Peyer's patch (tissue), 4 donors: ENCODE results near the gene FNIP2. TPM values are rescaled to one million over a fixed set of nuclear protein-coding genes. Genes with fewer than 3 reads are reported as not detected.
"Not testable (repeated sequence)": the region's sequence is repeated elsewhere in the genome, so short reads cannot be mapped to it uniquely, and the experiment has no call there.

Experiments
- DNase-seq, 3 donors: peaks; one replicate each; pipeline ENCODE4 v3.0.0-alpha.2; 2017 to 2019
- H3K27ac ChIP-seq, 4 donors: fragments of 200-600 bp; sonication (generic); one replicate each; pipeline ENCODE4 v1.5.1; 2016 to 2019
- H3K27me3 ChIP-seq, 2 donors: fragments of 200-600 bp; sonication (generic); one replicate each; pipeline ENCODE4 v1.5.1; 2019
- H3K36me3 ChIP-seq, 3 donors: fragments of 200-600 bp; sonication (generic); one replicate each; pipeline ENCODE4 v1.5.1; 2016 to 2019
- H3K4me1 ChIP-seq, 4 donors: fragments of 200-600 bp; sonication (generic); one replicate each; pipeline ENCODE4 v1.5.1; 2016 to 2019
- H3K4me3 ChIP-seq, 4 donors: fragments of 200-600 bp; sonication (generic); 1 replicate in 3 of 4; 2 replicates in 1 of 4; pipeline ENCODE4 v1.5.1; 2016 to 2019; ENCODE audit warnings: mild to moderate bottlenecking in 1 of 4
- H3K9me3 ChIP-seq, 4 donors: fragments of 200-600 bp; sonication (generic); one replicate each; pipeline ENCODE4 v1.5.1; 2016 to 2019; ENCODE audit warnings: mild to moderate bottlenecking in 1 of 4
- POLR2A ChIP-seq, 2 donors: fragments of 450-650 bp; IDR thresholded peaks; one replicate each; pipeline ENCODE4 v1.5.1; 2017; ENCODE audit warnings: antibody characterized with exemption in 2 of 2, mild to moderate bottlenecking in 2 of 2, moderate library complexity in 2 of 2
- total RNA-seq, 4 donors: library from RNA; depleted of rRNA; stranded (reverse); fragments of >200 nt; gene quantifications; one replicate each; pipeline ENCODE4 v1.1.0, GENCODE V29; 2016
- TF ChIP-seq, protein P1 (sequence below), 6 experiments: fragments of 450-650 bp in 4 of 6; fragments of 200-600 bp in 2 of 6; sonication (generic) in 1 of 6; IDR thresholded peaks; one replicate each; pipeline ENCODE4 v1.5.1; 2017 to 2019; ENCODE audit warnings: antibody characterized with exemption in 6 of 6, mild to moderate bottlenecking in 3 of 6, moderate library complexity in 1 of 6

FNIP2 gene
- total RNA-seq, 4 donors from 2014 or later: 31.9 to 40.8 (median 38.6) TPM

DNA sequence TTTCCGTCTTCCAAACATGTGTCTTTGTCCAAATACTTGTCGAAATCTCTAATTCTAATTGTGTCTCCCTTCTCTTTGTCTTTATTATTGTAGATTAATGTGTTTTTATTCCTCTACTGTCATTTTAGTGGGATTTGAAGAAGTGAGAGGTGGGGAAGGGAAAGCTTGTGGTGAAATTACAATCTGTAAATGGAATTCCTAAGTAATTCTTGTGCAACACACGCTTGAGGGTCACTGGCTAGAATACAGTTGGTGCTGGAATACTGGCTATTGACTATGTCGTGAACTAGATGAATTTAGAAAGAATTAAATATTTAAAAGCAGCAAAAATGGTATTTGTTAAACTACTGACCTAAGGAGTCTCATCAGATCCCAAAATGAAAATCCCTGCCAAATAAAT lies 10.7 kb upstream of the FNIP2 start:
- Histone ChIP-seq H3K27ac (no peak overlapping the region), H3K4me1 (no peaks in the 10 kb centered on the region), H3K4me3 (no peak overlapping the region), H3K27me3 (no peaks in the 10 kb centered on the region), H3K9me3 (no peaks in the 10 kb centered on the region), H3K36me3 (no peaks in the 10 kb centered on the region)
- no peak for TF ChIP-seq POLR2A (IDR thresholded peaks at IDR 0.05)
- TF ChIP-seq, protein P1, sequence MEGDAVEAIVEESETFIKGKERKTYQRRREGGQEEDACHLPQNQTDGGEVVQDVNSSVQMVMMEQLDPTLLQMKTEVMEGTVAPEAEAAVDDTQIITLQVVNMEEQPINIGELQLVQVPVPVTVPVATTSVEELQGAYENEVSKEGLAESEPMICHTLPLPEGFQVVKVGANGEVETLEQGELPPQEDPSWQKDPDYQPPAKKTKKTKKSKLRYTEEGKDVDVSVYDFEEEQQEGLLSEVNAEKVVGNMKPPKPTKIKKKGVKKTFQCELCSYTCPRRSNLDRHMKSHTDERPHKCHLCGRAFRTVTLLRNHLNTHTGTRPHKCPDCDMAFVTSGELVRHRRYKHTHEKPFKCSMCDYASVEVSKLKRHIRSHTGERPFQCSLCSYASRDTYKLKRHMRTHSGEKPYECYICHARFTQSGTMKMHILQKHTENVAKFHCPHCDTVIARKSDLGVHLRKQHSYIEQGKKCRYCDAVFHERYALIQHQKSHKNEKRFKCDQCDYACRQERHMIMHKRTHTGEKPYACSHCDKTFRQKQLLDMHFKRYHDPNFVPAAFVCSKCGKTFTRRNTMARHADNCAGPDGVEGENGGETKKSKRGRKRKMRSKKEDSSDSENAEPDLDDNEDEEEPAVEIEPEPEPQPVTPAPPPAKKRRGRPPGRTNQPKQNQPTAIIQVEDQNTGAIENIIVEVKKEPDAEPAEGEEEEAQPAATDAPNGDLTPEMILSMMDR (IDR thresholded peaks at IDR 0.05): no peak
- DNase-seq: no peak

DNA sequence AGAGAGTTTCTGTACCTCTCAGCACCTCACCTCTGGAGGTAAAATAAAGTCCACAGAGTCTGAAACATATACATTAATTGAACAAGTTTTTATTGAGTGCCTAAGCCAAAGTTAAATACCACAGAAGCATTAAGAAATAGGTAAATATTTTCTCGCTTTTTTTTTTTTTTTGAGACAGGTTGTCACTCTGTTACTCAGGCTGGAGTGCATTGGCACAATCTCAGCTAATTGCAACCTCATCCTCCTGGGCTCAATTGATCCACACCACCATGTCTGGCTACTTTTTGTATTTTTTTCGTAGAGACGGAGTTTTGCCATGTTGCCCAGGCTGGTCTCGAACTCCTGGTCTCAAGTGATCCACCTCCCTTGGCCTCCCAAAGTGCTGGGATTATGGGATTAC lies 10.1 kb upstream of the FNIP2 start:
- no peak overlapping the region for H3K27ac ChIP-seq
- H3K4me1 ChIP-seq: no peaks in the 10 kb centered on the region
- no peak for TF ChIP-seq POLR2A (IDR thresholded peaks at IDR 0.05)
- TF ChIP-seq, protein P1 (IDR thresholded peaks at IDR 0.05): no peak
- H3K9me3 ChIP-seq: no peaks in the 10 kb centered on the region
- no peak for DNase-seq
- no peak overlapping the region for H3K4me3 ChIP-seq
- H3K27me3 ChIP-seq: no peaks in the 10 kb centered on the region
- no peaks in the 10 kb centered on the region for H3K36me3 ChIP-seq

DNA sequence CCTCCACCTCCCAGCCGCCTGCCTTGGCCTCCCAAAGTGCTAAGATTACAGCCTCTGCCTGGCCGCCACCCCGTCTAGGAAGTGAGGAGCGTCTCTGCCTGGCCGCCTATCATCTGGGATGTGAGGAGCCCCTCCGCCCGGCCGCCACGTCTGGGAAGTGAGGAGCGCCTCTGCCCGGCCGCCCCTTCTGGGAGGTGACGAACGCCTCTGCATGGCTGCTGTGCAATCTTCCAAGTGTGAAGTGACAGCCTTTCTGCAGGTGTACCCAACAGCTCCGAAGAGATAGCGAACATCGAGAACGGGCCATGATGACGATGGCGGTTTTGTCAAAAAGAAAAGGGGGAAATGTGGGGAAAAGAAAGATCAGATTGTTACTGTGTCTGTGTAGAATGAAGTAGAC lies 9.3 kb upstream of the FNIP2 start:
- not testable (repeated sequence) for H3K4me1 ChIP-seq, H3K4me3 ChIP-seq, DNase-seq, H3K27ac ChIP-seq, H3K27me3 ChIP-seq, H3K9me3 ChIP-seq, H3K36me3 ChIP-seq

DNA sequence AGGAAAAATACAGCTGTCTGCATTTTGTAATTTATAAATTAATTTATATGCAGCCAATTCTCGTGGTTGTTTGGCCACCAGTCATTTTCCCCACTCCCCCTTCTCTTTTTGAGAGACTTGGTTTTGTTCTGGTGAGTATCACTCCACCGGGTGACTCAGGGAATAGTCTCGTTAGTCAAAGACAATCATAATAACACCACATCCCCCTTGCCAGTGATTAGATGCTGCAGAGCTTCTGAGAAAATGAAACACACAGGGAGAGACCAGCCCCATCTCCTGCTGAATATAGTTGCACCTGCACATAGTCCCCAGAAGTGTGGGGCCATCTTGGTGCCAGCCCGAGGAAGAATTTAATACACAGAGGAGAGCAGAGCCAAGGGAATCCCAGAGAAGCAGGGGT lies 8.0 kb upstream of the FNIP2 start:
- Histone ChIP-seq H3K9me3 (no peaks in the 10 kb centered on the region), H3K36me3 (no peaks in the 10 kb centered on the region), H3K27ac (no peak overlapping the region), H3K4me3 (no peak overlapping the region), H3K27me3 (no peaks in the 10 kb centered on the region), H3K4me1 (no peaks in the 10 kb centered on the region)
- TF ChIP-seq, protein P1 (IDR thresholded peaks at IDR 0.05): no peak
- no peak for TF ChIP-seq POLR2A (IDR thresholded peaks at IDR 0.05)
- DNase-seq: no peak

DNA sequence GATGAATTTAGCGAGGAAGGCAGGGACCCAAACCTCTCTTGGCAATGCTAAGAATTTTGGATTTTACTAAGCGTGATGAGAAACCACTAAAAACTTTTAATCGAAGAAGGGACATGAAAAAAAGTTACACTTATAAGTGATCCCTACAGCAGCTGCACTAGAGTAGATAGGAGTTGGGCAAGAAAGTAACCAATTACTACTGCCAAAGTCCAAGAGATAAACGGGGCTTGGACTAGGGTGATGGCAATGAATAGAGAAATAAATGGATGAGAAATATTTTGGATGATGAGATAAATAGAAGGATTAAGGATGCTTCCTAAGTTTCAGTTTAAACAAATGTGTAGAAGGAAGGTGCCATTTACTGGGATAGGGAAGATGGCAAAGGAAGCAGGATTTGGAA lies 6.3 kb upstream of the FNIP2 start:
- Histone ChIP-seq H3K9me3 (no peaks in the 10 kb centered on the region), H3K4me3 (no peak overlapping the region), H3K36me3 (no peaks in the 10 kb centered on the region), H3K4me1 (no peaks in the 10 kb centered on the region), H3K27me3 (no peaks in the 10 kb centered on the region), H3K27ac (no peak overlapping the region)
- TF ChIP-seq, protein P1 (IDR thresholded peaks at IDR 0.05): no peak
- TF ChIP-seq POLR2A (IDR thresholded peaks at IDR 0.05): no peak
- DNase-seq: no peak

DNA sequence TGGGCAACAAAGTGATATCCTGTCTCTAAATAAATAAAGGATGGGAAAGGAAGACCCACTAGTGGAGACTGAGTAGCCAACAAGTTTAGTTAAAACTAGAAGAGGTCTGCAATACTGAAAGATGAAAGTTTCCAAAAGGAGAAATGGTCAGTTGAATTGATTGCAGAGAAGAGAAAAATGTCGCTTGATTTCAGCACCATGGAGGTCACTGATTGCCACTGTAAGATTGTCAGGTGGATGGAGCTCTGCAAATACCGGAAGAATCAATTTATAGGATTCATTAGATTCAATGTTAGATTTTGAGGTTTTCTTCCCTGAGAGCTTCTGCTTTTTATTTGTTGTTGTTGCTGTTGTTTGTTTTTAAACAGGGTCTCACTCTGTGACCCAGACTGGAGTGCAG lies 5.4 kb upstream of the FNIP2 start:
- H3K27me3 ChIP-seq: no peaks in the 10 kb centered on the region
- H3K36me3 ChIP-seq: no peaks in the 10 kb centered on the region
- no peak overlapping the region for H3K27ac ChIP-seq
- H3K4me3 ChIP-seq: no peak overlapping the region
- H3K4me1 ChIP-seq: no peaks in the 10 kb centered on the region
- DNase-seq: no peak
- TF ChIP-seq, protein P1 (IDR thresholded peaks at IDR 0.05): no peak
- TF ChIP-seq POLR2A (IDR thresholded peaks at IDR 0.05): no peak
- no peaks in the 10 kb centered on the region for H3K9me3 ChIP-seq
